Adipose tissue (tissue), 3 donors: Measurements from ENCODE around the gene CXCR2. TPM values are rescaled to one million over a fixed set of nuclear protein-coding genes. Genes with fewer than 3 reads are reported as not detected.
"Not testable (repeated sequence)": the region's sequence is repeated elsewhere in the genome, so short reads cannot be mapped to it uniquely, and the experiment has no call there.

ENCODE experiments used
- H3K27ac ChIP-seq: one replicate; pipeline ENCODE4 v1.5.1; 2013; ENCODE audit warnings: low read depth, low read length
- WGBS, 3 donors: extraction: QIAGEN DNeasy Blood & Tissue Kit; methylation state at CpG; one replicate each; pipeline ENCODE4 v1.1.7; 2013; 5-methylcytosine and 5-hydroxymethylcytosine counted together
- polyA plus RNA-seq, 3 donors: library from polyadenylated mRNA; stranded (reverse); fragments of 200-250 nt; gene quantifications; one replicate each; pipeline ENCODE4 v1.2.3, GENCODE V29; 2013
- donor health status: healthy with polysubstance abuse.
- donor health status: Bipolar disorder and iron deficiency.
- donor health status: healthy.

CXCR2 gene
- polyA plus RNA-seq, 3 donors: 0.20 to 10.8 (median 8.1) TPM

GRCh38 chr2:218168635-218169462 is 43.0 kb downstream of the CXCR2 start:
- no peak overlapping the region for H3K27ac ChIP-seq
- 46 to 62% (median 51%) methylated on average over 9 of the region's 9 CpGs for WGBS, 3 donors

GRCh38 chr2:218169757-218170546 is 44.1 kb downstream of the CXCR2 start:
- 44 to 72% (median 64%) methylated on average over 5 of the region's 5 CpGs for WGBS, 3 donors
- no peak overlapping the region for H3K27ac ChIP-seq

GRCh38 chr2:218171744-218172143 is 45.9 kb downstream of the CXCR2 start:
- 83 to 85% (median 84%) methylated on average over 3 of the region's 3 CpGs for WGBS, 3 donors
- H3K27ac ChIP-seq: not testable (repeated sequence)

- no peak overlapping the region for H3K27ac ChIP-seq
- WGBS, 3 donors: 83 to 86% (median 84%) methylated on average over 2 of the region's 2 CpGs
Measured at GRCh38 chr2:218172845-218173244, 47.0 kb downstream of the CXCR2 start.

GRCh38 chr2:218179782-218180181 is 54.0 kb downstream of the CXCR2 start:
- no peak overlapping the region for H3K27ac ChIP-seq
- 89 to 93% (median 91%) methylated on average over 4 of the region's 4 CpGs for WGBS, 3 donors

- no peak overlapping the region for H3K27ac ChIP-seq
- WGBS, 3 donors: 57 to 64% (median 60%) methylated on average over 9 of the region's 9 CpGs
Measured at GRCh38 chr2:218180467-218181114, 54.8 kb downstream of the CXCR2 start.

GRCh38 chr2:218184331-218184730 is 58.5 kb downstream of the CXCR2 start:
- 84 to 94% (median 85%) methylated on average over 1 of the region's 1 CpG for WGBS, 3 donors

GRCh38 chr2:218186355-218186766 is 60.5 kb downstream of the CXCR2 start:
- WGBS, 3 donors: 32 to 37% (median 36%) methylated on average over 8 of the region's 8 CpGs
- H3K27ac ChIP-seq: no peak overlapping the region

More at GRCh38 chr2:218184331-218184730, 58.5 kb downstream of the CXCR2 start:
- no peak overlapping the region for H3K27ac ChIP-seq

Other genes with a start within 250 kb of the CXCR2 start
- 100 to 1,000 TPM in 2 of 3 donors, 10 to 100 TPM in 1; 39.8 to 245 (median 171) TPM for gene TNS1, start 123.0 kb upstream of the CXCR2 start, polyA plus RNA-seq
- gene RUFY4, start 56.8 kb upstream of the CXCR2 start, polyA plus RNA-seq: under 1 TPM in 2 of 3 donors, not detected in 1; 0.07 to 0.40 TPM
- 1 to 10 TPM in 2 of 3 donors, under 1 TPM in 1; 0.09 to 7.9 (median 6.6) TPM for gene CXCR1, start 40.9 kb downstream of the CXCR2 start, polyA plus RNA-seq
- gene ARPC2, start 91.2 kb downstream of the CXCR2 start, polyA plus RNA-seq: 100 to 1,000 TPM in 2 of 3 donors, 10 to 100 TPM in 1; 65.3 to 309 (median 256) TPM
- gene GPBAR1, start 135.0 kb downstream of the CXCR2 start, polyA plus RNA-seq: 10 to 100 TPM in 2 of 3 donors, 1 to 10 TPM in 1; 1.9 to 75.3 (median 29.4) TPM
- 100 to 1,000 TPM in 2 of 3 donors, 10 to 100 TPM in 1; 64.6 to 142 (median 105) TPM for gene AAMP, start 144.1 kb downstream of the CXCR2 start, polyA plus RNA-seq
- 100 to 1,000 TPM in 1 of 3 donors, 10 to 100 TPM in 2; 45.0 to 113 (median 80.3) TPM for gene PNKD, start 144.5 kb downstream of the CXCR2 start, polyA plus RNA-seq
- 100 to 1,000 TPM; 127 to 507 (median 227) TPM for gene TMBIM1, start 166.5 kb downstream of the CXCR2 start, polyA plus RNA-seq
- gene CATIP, start 230.8 kb downstream of the CXCR2 start, polyA plus RNA-seq: under 1 TPM in 2 of 3 donors, not detected in 1; 0.10 to 0.67 TPM